HepG2 (cell line): ENCODE data around the gene RGS19. TPM values are rescaled to one million over a fixed set of nuclear protein-coding genes. Genes with fewer than 3 reads are reported as not detected.

Experiments used
- CREB1 ChIP-seq, 2 experiments: fragments of 450-650 bp in 1 of 2; IDR thresholded peaks; 2 replicates each; pipeline ENCODE4 v1.6.1; 2016 to 2017; ENCODE audit warnings: control low read depth in 1 of 2, mild to moderate bottlenecking in 1 of 2, missing compliant biosample characterization in 1 of 2, missing genetic modification characterization in 1 of 2
- ERF ChIP-seq: IDR thresholded peaks from 2 replicates; pipeline ENCODE4 v1.6.1; 2018; ENCODE audit warnings: missing biosample characterization, missing genetic modification reagents
- GATA4 ChIP-seq: sonication (generic); IDR thresholded peaks from 2 replicates; pipeline ENCODE4 v1.6.1; 2016; ENCODE audit warnings: antibody characterized with exemption, low read depth, borderline replicate concordance
- GATAD1 ChIP-seq: IDR thresholded peaks from 2 replicates; pipeline ENCODE4 v1.6.1; 2016; ENCODE audit warnings: missing genetic modification reagents, missing compliant biosample characterization
- KAT2B ChIP-seq: fragments of 150-350 bp; IDR thresholded peaks from 2 replicates; pipeline ENCODE4 v1.6.1; 2014; ENCODE audit warnings: low read depth, low read length, borderline replicate concordance
- SNRNP70 ChIP-seq: fragments of 200-400 bp; formaldehyde crosslinking; IDR thresholded peaks from 2 replicates; pipeline ENCODE4 v1.6.1; 2017; ENCODE audit warnings: mild to moderate bottlenecking, low read depth, low read length, moderate library complexity
- ZBTB38 ChIP-seq: sonication (generic); formaldehyde crosslinking; IDR thresholded peaks from 2 replicates; pipeline ENCODE4 v1.5.1; 2020; ENCODE audit warnings: mild to moderate bottlenecking, missing genetic modification reagents
- ZNF431 ChIP-seq: sonication (generic); formaldehyde crosslinking; IDR thresholded peaks from 2 replicates; pipeline ENCODE4 v1.9.0; 2022; ENCODE audit warnings: missing genetic modification reagents, low read depth, mild to moderate bottlenecking, borderline replicate concordance
- ZNF607 ChIP-seq: sonication (generic); formaldehyde crosslinking; IDR thresholded peaks from 2 replicates; pipeline ENCODE4 v1.5.1; 2020; ENCODE audit warnings: missing genetic modification reagents, mild to moderate bottlenecking, borderline replicate concordance
- polyA plus RNA-seq, 8 experiments: library from polyadenylated mRNA; depleted of rRNA in 3 of 8; stranded (reverse) in 7 of 8; unstranded in 1 of 8; fragments of >200 nt; fragmentation: Illumina TruSeq in 4 of 8; extraction: Trizol in 4 of 8; gene quantifications; 2 replicates each; pipeline versions ENCODE4 v1.2.1 to v1.2.3, GENCODE V29; 2011 to 2016; ENCODE audit warnings: low read depth in 4 of 8, missing spikeins in 1 of 8, mixed read lengths in 1 of 8; ENCODE audit not compliant: insufficient read depth in 1 of 8
- total RNA-seq, 5 experiments: library from RNA; depleted of rRNA; stranded (reverse); fragments of >200 nt; fragmentation: Illumina TruSeq; extraction: Trizol; gene quantifications; 2 replicates each; pipeline ENCODE4 v1.2.3, GENCODE V29; 2016; ENCODE audit warnings: low read depth in 1 of 5
- TF ChIP-seq, protein P1 (sequence below): sonication (generic); formaldehyde crosslinking; IDR thresholded peaks from 2 replicates; pipeline ENCODE4 v1.8.1; 2022; ENCODE audit warnings: mild to moderate bottlenecking, missing genetic modification reagents
- TF ChIP-seq, protein P2 (sequence below): sonication (generic); formaldehyde crosslinking; IDR thresholded peaks from 2 replicates; pipeline ENCODE4 v1.4.0; 2020; ENCODE audit warnings: missing genetic modification reagents
- TF ChIP-seq, protein P3 (sequence below): sonication (generic); formaldehyde crosslinking; conservative IDR thresholded peaks from 2 replicates; pipeline ENCODE4 v1.4.0; 2020; ENCODE audit warnings: missing genetic modification reagents
- TF ChIP-seq, protein P4 (sequence below), 2 experiments: sonication (generic) in 1 of 2; formaldehyde crosslinking in 1 of 2; IDR thresholded peaks; 2 replicates each; pipeline versions ENCODE4 v1.4.0 to v1.6.1; 2016 to 2020; ENCODE audit warnings: borderline replicate concordance in 1 of 2, low read depth in 1 of 2, mild to moderate bottlenecking in 1 of 2, missing genetic modification reagents in 1 of 2
- TF ChIP-seq, protein P5 (sequence below): sonication (generic); formaldehyde crosslinking; IDR thresholded peaks from 2 replicates; pipeline ENCODE4 v1.4.0; 2020; ENCODE audit warnings: missing genetic modification reagents

Gene RGS19
- total and polyA plus RNA-seq, 2 of the 13 experiments (the other 11 are each of a cell fraction or from before 2014, with no cell fraction given): 10.7 to 11.9 TPM

DNA sequence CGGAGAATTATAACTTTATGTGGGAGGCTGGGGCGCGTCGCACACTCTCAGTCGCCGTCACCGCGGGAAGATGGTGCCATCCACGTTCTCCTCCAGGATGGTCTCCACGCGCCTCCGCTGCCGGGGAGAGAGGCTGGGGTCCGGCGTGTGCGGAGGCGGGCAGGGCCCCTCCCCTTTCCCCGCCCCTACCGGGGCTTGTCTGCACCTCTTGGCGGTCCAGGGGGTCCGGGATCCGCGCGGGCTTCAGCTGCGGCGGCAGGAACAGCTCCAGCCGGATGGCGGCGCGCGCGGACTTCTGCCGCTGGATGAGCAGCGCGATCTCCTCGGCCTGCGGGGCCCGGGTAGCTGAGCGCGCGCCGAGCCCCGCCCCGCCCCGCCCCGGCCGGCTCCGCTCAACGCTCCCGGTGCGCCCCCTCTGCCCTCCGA, 4.1 kb upstream of the RGS19 start (continued):
- TF ChIP-seq, protein P1, sequence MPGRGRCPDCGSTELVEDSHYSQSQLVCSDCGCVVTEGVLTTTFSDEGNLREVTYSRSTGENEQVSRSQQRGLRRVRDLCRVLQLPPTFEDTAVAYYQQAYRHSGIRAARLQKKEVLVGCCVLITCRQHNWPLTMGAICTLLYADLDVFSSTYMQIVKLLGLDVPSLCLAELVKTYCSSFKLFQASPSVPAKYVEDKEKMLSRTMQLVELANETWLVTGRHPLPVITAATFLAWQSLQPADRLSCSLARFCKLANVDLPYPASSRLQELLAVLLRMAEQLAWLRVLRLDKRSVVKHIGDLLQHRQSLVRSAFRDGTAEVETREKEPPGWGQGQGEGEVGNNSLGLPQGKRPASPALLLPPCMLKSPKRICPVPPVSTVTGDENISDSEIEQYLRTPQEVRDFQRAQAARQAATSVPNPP (CRISPR knock-in tag): no peak
- TF ChIP-seq, protein P2, sequence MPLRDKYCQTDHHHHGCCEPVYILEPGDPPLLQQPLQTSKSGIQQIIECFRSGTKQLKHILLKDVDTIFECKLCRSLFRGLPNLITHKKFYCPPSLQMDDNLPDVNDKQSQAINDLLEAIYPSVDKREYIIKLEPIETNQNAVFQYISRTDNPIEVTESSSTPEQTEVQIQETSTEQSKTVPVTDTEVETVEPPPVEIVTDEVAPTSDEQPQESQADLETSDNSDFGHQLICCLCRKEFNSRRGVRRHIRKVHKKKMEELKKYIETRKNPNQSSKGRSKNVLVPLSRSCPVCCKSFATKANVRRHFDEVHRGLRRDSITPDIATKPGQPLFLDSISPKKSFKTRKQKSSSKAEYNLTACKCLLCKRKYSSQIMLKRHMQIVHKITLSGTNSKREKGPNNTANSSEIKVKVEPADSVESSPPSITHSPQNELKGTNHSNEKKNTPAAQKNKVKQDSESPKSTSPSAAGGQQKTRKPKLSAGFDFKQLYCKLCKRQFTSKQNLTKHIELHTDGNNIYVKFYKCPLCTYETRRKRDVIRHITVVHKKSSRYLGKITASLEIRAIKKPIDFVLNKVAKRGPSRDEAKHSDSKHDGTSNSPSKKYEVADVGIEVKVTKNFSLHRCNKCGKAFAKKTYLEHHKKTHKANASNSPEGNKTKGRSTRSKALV (CRISPR knock-in tag): peak; percentile 96; the same call in 1 of the 2 replicates
- TF ChIP-seq, protein P3, sequence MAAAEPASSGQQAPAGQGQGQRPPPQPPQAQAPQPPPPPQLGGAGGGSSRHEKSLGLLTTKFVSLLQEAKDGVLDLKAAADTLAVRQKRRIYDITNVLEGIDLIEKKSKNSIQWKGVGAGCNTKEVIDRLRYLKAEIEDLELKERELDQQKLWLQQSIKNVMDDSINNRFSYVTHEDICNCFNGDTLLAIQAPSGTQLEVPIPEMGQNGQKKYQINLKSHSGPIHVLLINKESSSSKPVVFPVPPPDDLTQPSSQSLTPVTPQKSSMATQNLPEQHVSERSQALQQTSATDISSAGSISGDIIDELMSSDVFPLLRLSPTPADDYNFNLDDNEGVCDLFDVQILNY (CRISPR knock-in tag): peak; percentile 41; the same call in 1 of the 2 replicates
- TF ChIP-seq KAT2B: no peak
- no peak for TF ChIP-seq ZNF431 (CRISPR knock-in tag)
- TF ChIP-seq ZBTB38 (CRISPR knock-in tag): peak; percentile 53; the same call in 1 of the 2 replicates
- TF ChIP-seq, protein P4, sequence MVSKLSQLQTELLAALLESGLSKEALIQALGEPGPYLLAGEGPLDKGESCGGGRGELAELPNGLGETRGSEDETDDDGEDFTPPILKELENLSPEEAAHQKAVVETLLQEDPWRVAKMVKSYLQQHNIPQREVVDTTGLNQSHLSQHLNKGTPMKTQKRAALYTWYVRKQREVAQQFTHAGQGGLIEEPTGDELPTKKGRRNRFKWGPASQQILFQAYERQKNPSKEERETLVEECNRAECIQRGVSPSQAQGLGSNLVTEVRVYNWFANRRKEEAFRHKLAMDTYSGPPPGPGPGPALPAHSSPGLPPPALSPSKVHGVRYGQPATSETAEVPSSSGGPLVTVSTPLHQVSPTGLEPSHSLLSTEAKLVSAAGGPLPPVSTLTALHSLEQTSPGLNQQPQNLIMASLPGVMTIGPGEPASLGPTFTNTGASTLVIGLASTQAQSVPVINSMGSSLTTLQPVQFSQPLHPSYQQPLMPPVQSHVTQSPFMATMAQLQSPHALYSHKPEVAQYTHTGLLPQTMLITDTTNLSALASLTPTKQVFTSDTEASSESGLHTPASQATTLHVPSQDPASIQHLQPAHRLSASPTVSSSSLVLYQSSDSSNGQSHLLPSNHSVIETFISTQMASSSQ (IDR thresholded peaks at IDR 0.05; ENCODE audit: low read depth): no peak
- TF ChIP-seq, protein P4 (CRISPR knock-in tag; IDR thresholded peaks at IDR 0.05; ENCODE audit: borderline replicate concordance): no peak
- TF ChIP-seq ZNF607 (CRISPR knock-in tag): peak; percentile 36; the same call in 1 of the 2 replicates
- TF ChIP-seq GATA4: no peak
- TF ChIP-seq CREB1 (IDR thresholded peaks at IDR 0.05): no peak
- no peak for TF ChIP-seq CREB1 (CRISPR knock-in tag; IDR thresholded peaks at IDR 0.05)
- TF ChIP-seq SNRNP70: no peak
- TF ChIP-seq, protein P5, sequence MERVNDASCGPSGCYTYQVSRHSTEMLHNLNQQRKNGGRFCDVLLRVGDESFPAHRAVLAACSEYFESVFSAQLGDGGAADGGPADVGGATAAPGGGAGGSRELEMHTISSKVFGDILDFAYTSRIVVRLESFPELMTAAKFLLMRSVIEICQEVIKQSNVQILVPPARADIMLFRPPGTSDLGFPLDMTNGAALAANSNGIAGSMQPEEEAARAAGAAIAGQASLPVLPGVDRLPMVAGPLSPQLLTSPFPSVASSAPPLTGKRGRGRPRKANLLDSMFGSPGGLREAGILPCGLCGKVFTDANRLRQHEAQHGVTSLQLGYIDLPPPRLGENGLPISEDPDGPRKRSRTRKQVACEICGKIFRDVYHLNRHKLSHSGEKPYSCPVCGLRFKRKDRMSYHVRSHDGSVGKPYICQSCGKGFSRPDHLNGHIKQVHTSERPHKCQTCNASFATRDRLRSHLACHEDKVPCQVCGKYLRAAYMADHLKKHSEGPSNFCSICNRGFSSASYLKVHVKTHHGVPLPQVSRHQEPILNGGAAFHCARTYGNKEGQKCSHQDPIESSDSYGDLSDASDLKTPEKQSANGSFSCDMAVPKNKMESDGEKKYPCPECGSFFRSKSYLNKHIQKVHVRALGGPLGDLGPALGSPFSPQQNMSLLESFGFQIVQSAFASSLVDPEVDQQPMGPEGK (CRISPR knock-in tag): peak; percentile 50; the same call in 1 of the 2 replicates
- 0 out of 2 replicates have a peak, but pooled peaks have one; percentile 45 for TF ChIP-seq GATAD1 (CRISPR knock-in tag)
- TF ChIP-seq ERF: peak; percentile 50; the same call in 1 of the 2 replicates
